ENCODE measurements around the gene CYP27C1.

CYP27C1 gene

GRCh38 chr2:127146820-127147502 is 73.1 kb downstream of the CYP27C1 start:
- H3K4me3 Mint-ChIP-seq: no peak overlapping the region
- peaks cover 26% of the 10 kb centered on the region for H3K9me3 Mint-ChIP-seq
- peaks cover 7% of the 10 kb centered on the region for H3K27me3 Mint-ChIP-seq (ENCODE audit: low read depth, poor library complexity)
- peaks cover 36% of the 10 kb centered on the region for H3K4me1 Mint-ChIP-seq
- H3K27ac Mint-ChIP-seq: no peak overlapping the region
- DNase-seq: no peak
- TF ChIP-seq CTCF (IDR thresholded peaks at IDR 0.05): no peak
- peaks cover 4% of the 10 kb centered on the region for H3K36me3 Mint-ChIP-seq (ENCODE audit: low read depth)

- DNase-seq: no peak
These were observed 73.9 kb downstream of the CYP27C1 start for GRCh38 chr2:127146071-127146725.

DNA sequence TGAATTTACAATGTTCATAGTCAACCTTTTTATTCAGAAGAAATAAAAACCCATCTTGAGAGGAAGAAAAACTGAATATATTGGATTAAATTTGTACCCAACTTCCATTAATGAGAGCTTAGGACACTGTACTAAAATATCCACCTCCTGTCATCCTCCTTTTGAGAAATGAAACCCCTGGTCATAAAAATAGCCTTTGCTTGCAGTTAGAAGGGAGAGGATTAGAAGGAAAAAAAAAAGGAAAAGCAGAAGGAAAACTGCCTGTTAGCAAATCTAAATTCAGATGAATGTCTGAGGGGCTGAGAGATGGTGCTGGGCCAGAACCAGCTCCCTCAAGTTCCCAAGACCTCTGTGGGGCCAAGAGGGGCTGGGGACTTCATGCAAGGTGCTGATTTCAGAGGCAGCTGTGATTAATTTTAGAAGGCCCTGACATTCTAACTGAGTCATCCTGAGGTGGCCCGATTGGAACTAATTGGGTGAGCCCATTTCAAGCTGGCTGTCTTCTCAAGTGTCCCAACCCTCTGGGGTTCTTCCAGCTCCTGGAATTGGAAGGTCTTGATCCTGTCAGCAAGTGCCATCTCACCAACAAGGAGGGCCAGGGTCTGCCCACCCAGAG is 74.7 kb downstream of the CYP27C1 start:
- Mint-ChIP-seq H3K36me3 (ENCODE audit: low read depth) (no peaks in the 10 kb centered on the region), H3K27me3 (ENCODE audit: low read depth, poor library complexity) (peaks cover 7% of the 10 kb centered on the region), H3K4me1 (peaks cover 36% of the 10 kb centered on the region), H3K9me3 (peaks cover 10% of the 10 kb centered on the region), H3K4me3 (no peak overlapping the region), H3K27ac (peak overlapping the region; percentile 41)
- no peak for TF ChIP-seq CTCF (IDR thresholded peaks at IDR 0.05)
- no peak for DNase-seq

More at GRCh38 chr2:127146071-127146725, 73.9 kb downstream of the CYP27C1 start:
- H3K27me3 Mint-ChIP-seq (ENCODE audit: low read depth, poor library complexity): peaks cover 7% of the 10 kb centered on the region
- no peaks in the 10 kb centered on the region for H3K36me3 Mint-ChIP-seq (ENCODE audit: low read depth)
- no peak for TF ChIP-seq CTCF (IDR thresholded peaks at IDR 0.05)
- peaks cover 18% of the 10 kb centered on the region for H3K9me3 Mint-ChIP-seq
- H3K4me3 Mint-ChIP-seq: no peak overlapping the region
- H3K27ac Mint-ChIP-seq: no peak overlapping the region
- H3K4me1 Mint-ChIP-seq: peaks cover 36% of the 10 kb centered on the region

DNA sequence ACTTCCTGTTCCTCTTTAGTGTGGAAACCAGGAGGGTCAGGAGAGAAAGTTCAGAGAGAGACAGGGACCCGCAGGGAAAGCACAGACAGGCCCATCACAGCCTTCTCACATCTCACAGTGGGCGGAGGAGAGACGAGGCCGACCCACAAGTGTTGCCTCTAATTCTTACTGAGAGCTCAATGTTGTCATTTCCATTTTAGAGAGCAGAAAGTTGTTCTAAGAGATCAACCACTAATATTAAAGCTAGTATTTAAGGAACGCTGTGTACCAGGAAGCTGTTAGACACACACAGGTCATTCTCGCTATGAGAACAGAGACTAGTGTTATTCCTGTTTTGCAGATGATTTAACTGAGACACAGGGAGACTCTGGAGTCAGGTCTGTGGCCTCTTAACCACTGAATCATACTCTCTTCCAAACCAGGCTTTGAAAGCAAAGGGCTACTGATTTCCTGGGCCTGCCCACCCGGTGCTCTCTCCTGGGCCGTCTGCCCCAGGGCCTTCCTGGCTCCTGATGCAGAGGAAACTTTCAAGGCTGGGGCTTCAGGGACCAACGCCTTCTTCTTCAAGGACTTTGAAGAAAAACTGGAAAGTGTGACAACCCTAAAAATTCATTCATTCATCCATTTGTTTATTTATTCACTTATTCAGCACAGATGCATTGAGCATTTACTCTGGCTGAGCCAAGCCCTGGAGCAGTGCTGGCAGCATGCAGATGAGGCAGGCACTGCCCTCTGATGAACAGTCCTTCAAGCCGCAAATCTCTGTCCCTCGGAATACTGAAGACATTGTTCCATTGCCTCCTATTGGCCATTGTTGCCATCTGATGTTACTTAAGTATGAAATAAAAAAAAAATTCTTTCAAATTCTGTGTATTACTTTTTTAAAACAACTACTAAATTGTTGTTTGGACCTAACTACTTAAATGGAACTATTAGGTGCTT is 76.0 kb downstream of the CYP27C1 start:
- H3K27ac Mint-ChIP-seq: peak overlapping the region; percentile 76
- TF ChIP-seq CTCF (IDR thresholded peaks at IDR 0.05): no peak
- no peak overlapping the region for H3K4me3 Mint-ChIP-seq
- peaks cover 6% of the 10 kb centered on the region for H3K9me3 Mint-ChIP-seq
- no peak for DNase-seq
- peaks cover 7% of the 10 kb centered on the region for H3K27me3 Mint-ChIP-seq (ENCODE audit: low read depth, poor library complexity)
- H3K36me3 Mint-ChIP-seq (ENCODE audit: low read depth): peaks cover 6% of the 10 kb centered on the region
- peaks cover 36% of the 10 kb centered on the region for H3K4me1 Mint-ChIP-seq

GRCh38 chr2:127142663-127143630 is 77.2 kb downstream of the CYP27C1 start:
- no peak overlapping the region for H3K4me3 Mint-ChIP-seq
- peaks cover 36% of the 10 kb centered on the region for H3K4me1 Mint-ChIP-seq
- no peak for DNase-seq
- peaks cover 6% of the 10 kb centered on the region for H3K36me3 Mint-ChIP-seq (ENCODE audit: low read depth)
- H3K27me3 Mint-ChIP-seq (ENCODE audit: low read depth, poor library complexity): peaks cover 7% of the 10 kb centered on the region
- H3K9me3 Mint-ChIP-seq: peaks cover 6% of the 10 kb centered on the region
- H3K27ac Mint-ChIP-seq: peak overlapping the region; percentile 72
- TF ChIP-seq CTCF (IDR thresholded peaks at IDR 0.05): no peak

Data from nephron progenitor cell (in vitro differentiated cells).